ENCODE measurements around the gene PLCG1.
A peak's percentile ranks its signal among the peaks of the same experiment; 100 is the strongest.

Gene PLCG1

DNA sequence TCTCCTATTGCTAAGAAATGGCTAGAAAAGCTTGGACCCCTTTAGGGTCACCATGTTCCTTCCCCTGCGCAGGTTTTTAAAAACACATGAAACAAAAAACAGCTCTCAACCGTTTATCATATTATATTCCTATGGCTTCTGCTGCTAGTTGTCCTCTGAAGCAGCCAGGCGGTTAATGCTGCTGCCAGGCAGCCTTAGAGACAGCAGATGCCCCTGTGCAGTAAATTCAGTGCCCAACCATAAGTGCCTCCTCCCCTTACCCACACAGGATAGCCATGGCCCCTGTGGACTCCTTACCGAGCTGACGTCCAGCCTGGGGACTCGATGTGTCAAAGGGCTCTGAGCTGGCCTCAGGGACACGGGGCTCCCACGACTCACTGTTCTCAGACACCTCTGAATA, 64.4 kb downstream of the PLCG1 start:
- TF ChIP-seq, protein P1, sequence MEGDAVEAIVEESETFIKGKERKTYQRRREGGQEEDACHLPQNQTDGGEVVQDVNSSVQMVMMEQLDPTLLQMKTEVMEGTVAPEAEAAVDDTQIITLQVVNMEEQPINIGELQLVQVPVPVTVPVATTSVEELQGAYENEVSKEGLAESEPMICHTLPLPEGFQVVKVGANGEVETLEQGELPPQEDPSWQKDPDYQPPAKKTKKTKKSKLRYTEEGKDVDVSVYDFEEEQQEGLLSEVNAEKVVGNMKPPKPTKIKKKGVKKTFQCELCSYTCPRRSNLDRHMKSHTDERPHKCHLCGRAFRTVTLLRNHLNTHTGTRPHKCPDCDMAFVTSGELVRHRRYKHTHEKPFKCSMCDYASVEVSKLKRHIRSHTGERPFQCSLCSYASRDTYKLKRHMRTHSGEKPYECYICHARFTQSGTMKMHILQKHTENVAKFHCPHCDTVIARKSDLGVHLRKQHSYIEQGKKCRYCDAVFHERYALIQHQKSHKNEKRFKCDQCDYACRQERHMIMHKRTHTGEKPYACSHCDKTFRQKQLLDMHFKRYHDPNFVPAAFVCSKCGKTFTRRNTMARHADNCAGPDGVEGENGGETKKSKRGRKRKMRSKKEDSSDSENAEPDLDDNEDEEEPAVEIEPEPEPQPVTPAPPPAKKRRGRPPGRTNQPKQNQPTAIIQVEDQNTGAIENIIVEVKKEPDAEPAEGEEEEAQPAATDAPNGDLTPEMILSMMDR (IDR thresholded peaks at IDR 0.05; ENCODE audit: low read length, missing control alignments), result no peak
- DNase-seq (ENCODE audit: low read depth), result no peak
- no peak overlapping the region for H3K4me3 ChIP-seq (replicated peaks; ENCODE audit: low read depth, low read length)

DNA sequence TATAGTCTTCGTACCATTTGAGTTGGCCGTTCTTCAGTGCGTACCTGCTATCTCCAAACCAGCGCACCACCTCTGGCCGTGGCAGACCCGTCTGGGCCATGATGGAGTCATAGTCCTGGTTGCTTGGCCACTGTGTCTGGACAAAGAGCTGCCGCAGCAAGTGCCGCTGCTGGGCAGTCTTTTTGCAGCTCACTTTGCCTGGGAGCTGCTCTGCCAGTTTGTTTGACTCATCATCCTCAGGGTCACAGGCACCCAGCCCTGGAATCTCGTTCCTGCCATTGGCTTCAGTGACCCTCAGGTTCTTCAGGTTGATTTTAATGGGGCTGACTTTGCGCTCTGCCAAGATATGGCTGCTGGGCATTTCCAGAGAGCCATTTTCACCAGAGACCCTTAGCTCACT, 65.1 kb downstream of the PLCG1 start:
- H3K4me3 ChIP-seq (replicated peaks; ENCODE audit: low read depth, low read length), result no peak overlapping the region
- no peak for DNase-seq (ENCODE audit: low read depth)
- TF ChIP-seq, protein P1 (IDR thresholded peaks at IDR 0.05; ENCODE audit: low read length, missing control alignments), result no peak

DNA sequence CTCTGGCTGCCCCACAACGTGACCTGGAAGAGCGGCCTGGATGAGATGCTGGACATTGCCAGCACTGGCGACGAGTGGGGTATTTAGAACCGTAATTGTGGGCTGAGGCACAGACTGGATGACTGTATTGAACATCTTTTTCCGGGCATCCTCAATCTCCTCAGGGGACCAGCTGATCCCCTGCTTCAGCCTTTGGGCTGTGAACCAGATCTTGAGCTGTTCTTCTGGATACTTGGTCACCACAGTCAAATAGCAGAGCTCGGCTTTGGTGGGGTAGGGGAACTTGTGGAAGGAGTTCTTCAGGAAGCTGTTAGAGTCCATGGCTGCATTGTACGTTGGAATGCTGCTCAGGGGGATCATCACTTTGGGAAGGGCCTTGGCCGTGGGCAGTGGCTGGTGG, 66.3 kb downstream of the PLCG1 start:
- DNase-seq (ENCODE audit: low read depth), result no peak
- TF ChIP-seq, protein P1 (IDR thresholded peaks at IDR 0.05; ENCODE audit: low read length, missing control alignments), result no peak
- no peak overlapping the region for H3K4me3 ChIP-seq (replicated peaks; ENCODE audit: low read depth, low read length)

DNA sequence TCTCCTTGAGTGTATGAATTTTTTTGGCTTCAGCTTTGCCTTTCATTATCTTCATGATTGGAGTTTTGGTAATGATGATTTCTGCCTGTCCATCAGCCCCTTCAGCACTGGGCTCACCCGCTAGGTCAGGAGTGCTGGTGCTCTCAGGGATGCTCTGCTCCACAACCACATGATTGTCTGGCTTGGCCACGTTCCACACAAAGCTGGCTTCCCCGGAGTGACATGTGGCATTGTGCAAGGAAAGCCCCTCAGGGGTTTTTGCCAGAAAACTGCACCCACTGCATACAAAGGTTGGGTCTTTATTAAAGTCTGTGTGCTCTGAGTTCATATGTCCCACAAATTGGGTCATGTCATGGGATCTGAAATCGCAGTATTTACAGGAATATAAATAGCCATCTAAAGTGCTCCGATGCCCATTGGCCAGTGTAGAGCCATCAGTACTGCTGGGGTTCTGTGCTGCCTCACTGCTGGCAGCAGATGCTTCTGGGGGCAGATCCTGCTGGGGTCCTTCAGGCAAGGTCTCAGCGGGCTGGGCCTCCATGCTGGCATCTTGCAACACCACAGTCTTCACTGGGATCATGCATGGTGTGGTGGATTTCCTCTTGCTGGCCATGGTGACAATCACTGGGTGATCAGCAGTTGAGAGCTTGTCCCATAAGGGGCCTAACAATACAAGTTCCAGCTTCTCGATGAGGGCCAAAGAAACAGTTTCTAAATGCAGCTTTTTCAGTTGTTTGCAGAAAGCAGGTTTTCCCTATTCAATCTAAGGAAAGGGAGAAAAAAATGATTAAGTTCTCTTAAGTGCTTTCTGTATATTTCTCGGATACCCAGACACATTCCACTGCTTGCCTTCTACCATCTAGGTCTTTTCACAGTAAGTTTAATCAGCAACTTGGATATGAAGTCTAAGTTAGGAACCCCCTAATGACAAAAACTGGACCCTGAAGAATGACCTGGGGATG, 67.2 kb downstream of the PLCG1 start:
- H3K4me3 ChIP-seq (replicated peaks; ENCODE audit: low read depth, low read length), result no peak overlapping the region

DNA sequence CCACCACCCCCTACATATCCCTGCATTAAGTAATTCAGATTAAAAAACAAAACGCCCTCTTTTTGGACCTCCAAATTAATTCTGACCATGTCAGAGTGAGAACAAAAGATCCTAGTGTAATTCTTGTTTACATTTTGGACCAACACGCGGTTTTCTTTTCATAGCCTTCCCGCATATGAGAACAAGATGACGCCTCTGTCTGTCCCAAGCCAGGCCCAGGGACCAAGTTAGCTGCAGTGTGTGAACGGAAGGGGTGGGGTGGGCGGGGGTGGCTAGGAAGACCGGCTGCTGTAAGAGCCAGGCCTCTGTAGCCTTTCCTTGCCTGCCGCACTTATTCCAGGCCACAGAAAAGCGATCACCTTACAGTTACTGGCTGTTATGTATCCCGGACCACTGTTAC, 68.0 kb downstream of the PLCG1 start:
- TF ChIP-seq, protein P1 (IDR thresholded peaks at IDR 0.05; ENCODE audit: low read length, missing control alignments), result no peak
- no peak for DNase-seq (ENCODE audit: low read depth)
- no peak overlapping the region for H3K4me3 ChIP-seq (replicated peaks; ENCODE audit: low read depth, low read length)

More for the DNA sequence above, 67.2 kb downstream of the PLCG1 start:
- TF ChIP-seq, protein P1 (IDR thresholded peaks at IDR 0.05; ENCODE audit: low read length, missing control alignments), result no peak
- DNase-seq (ENCODE audit: low read depth), result no peak

DNA sequence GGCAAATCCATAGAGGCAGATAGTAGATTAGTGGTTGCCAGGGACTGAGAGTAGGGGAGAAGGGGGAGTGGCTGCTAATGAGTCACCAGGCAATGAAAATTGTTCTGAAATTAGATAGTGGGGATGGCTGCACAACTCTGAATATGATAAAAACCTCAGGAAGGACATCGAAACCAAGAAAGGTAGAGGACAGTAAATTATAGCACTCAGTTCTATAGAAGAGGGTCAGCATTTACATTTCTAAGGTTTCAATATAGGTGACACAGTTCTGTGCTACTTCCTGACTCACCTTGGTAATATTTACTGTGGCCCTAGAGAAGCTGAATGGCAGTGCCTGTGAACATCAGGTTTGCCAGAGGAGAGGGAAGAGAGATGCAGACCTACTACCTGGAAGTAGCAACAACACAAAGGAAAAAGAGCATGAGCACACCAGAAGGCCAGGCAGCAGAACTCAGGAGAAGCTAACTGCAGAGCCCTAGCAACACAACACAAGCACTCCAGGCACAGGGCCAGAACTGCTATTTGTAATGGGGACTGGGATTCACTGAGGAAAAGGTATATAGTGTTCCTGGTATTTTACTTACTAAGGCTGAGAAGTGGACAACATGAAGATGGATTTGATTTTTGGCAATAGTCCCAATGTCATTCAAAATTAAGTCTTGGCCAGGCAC, 75.9 kb downstream of the PLCG1 start:
- TF ChIP-seq, protein P1 (IDR thresholded peaks at IDR 0.05; ENCODE audit: low read length, missing control alignments), result no peak
- no peak overlapping the region for H3K4me3 ChIP-seq (replicated peaks; ENCODE audit: low read depth, low read length)
- DNase-seq (ENCODE audit: low read depth), result peak; percentile 53
